HEK293 (cell line): Measurements from ENCODE around the gene DNAJC12.

Experiments used
- CTCF ChIA-PET: fragments of 350-600 bp; formaldehyde crosslinking; extraction: SDS; loops from one replicate; lab custom pipeline; 2021; ENCODE audit warnings: antibody characterized with exemption; lab: Yijun Ruan, JAX
- POLR2A ChIA-PET: fragments of 300-600 bp; formaldehyde crosslinking; extraction: SDS; loops from one replicate; lab custom pipeline; 2020; ENCODE audit warnings: antibody characterized with exemption, inconsistent platforms; lab: Yijun Ruan, JAX
- H3K27ac ChIP-seq: fragments of 200-500 bp; sonication (Bioruptor generic); 2 replicates; pipeline ENCODE4 v1.5.1; 2014; ENCODE audit warnings: low read depth, low read length, control low read depth, inconsistent platforms; ENCODE audit errors: extremely low read depth
- H3K36me3 ChIP-seq, 2 experiments: fragments of 200-500 bp in 1 of 2; sonication (Bioruptor generic) in 1 of 2; 1 replicate in 1 of 2; 2 replicates in 1 of 2; pipeline ENCODE4 v1.5.1; 2014 to 2017; ENCODE audit warnings: inconsistent platforms in 2 of 2, low read length in 2 of 2; ENCODE audit not compliant: control insufficient read depth in 2 of 2, insufficient read depth in 1 of 2
- H3K4me1 ChIP-seq: fragments of 200-500 bp; sonication (Bioruptor generic); 2 replicates; pipeline ENCODE4 v1.5.1; 2014; ENCODE audit warnings: mild to moderate bottlenecking, low read length, inconsistent platforms; ENCODE audit not compliant: control insufficient read depth, insufficient read depth
- H3K4me3 ChIP-seq: 2 replicates; pipeline ENCODE4 v1.5.1; 2011; ENCODE audit warnings: low read depth, mild to moderate bottlenecking, control low read depth, low read length, moderate library complexity
- H3K9me3 ChIP-seq: fragments of 200-500 bp; sonication (Bioruptor generic); 2 replicates; pipeline ENCODE4 v1.5.1; 2014; ENCODE audit warnings: low read depth, low read length, inconsistent platforms; ENCODE audit not compliant: control insufficient read depth, insufficient read depth
- HOXD13 ChIP-seq: sonication (generic); formaldehyde crosslinking; IDR thresholded peaks from 2 replicates; pipeline ENCODE4 v1.8.0; 2022; ENCODE audit warnings: missing genetic modification reagents, borderline replicate concordance
- RBAK ChIP-seq: fragments of 450-650 bp; formaldehyde crosslinking; IDR thresholded peaks from 2 replicates; pipeline ENCODE4 v1.5.1; 2016; ENCODE audit warnings: missing biosample characterization, missing genetic modification characterization
- SALL2 ChIP-seq: fragments of 450-650 bp; formaldehyde crosslinking; IDR thresholded peaks from 2 replicates; pipeline ENCODE4 v1.5.0; 2017; ENCODE audit warnings: missing biosample characterization, mild to moderate bottlenecking, missing genetic modification characterization, borderline replicate concordance
- SETDB1 ChIP-seq: IDR thresholded peaks from one replicate; pipeline ENCODE4 v1.6.1; 2017; ENCODE audit warnings: mild to moderate bottlenecking, low read length, moderate library complexity, mixed read lengths; ENCODE audit not compliant: insufficient read length
- SP3 ChIP-seq: fragments of 450-650 bp; formaldehyde crosslinking; IDR thresholded peaks from 2 replicates; pipeline ENCODE4 v1.5.1; 2016; ENCODE audit warnings: missing biosample characterization, missing genetic modification characterization
- ZBTB11 ChIP-seq: fragments of 450-650 bp; formaldehyde crosslinking; conservative IDR thresholded peaks from 2 replicates; pipeline ENCODE4 v1.5.1; 2016; ENCODE audit warnings: low read depth, missing biosample characterization, missing genetic modification characterization
- ZBTB7A ChIP-seq: fragments of 450-650 bp; formaldehyde crosslinking; IDR thresholded peaks from 2 replicates; pipeline ENCODE4 v1.5.1; 2016; ENCODE audit warnings: low read depth, missing biosample characterization, missing genetic modification characterization
- ZFP3 ChIP-seq: fragments of 450-650 bp; formaldehyde crosslinking; IDR thresholded peaks from 2 replicates; pipeline ENCODE4 v1.5.1; 2016; ENCODE audit warnings: low read depth, missing biosample characterization, missing genetic modification characterization
- ZNF221 ChIP-seq: fragments of 450-650 bp; formaldehyde crosslinking; IDR thresholded peaks from 2 replicates; pipeline ENCODE4 v1.5.1; 2017; ENCODE audit warnings: missing biosample characterization, missing genetic modification characterization, borderline replicate concordance
- ZNF239 ChIP-seq: fragments of 450-650 bp; formaldehyde crosslinking; IDR thresholded peaks from 2 replicates; pipeline ENCODE4 v1.5.1; 2016; ENCODE audit warnings: missing biosample characterization, missing genetic modification characterization
- ZNF266 ChIP-seq: fragments of 450-650 bp; formaldehyde crosslinking; IDR thresholded peaks from 2 replicates; pipeline ENCODE4 v1.5.1; 2016; ENCODE audit warnings: missing biosample characterization, missing genetic modification characterization, low read depth
- ZNF292 ChIP-seq: fragments of 450-650 bp; formaldehyde crosslinking; IDR thresholded peaks from 2 replicates; pipeline ENCODE4 v1.5.1; 2016; ENCODE audit warnings: low read depth, missing biosample characterization, missing genetic modification characterization, borderline replicate concordance
- ZNF37A ChIP-seq: fragments of 450-650 bp; IDR thresholded peaks from 2 replicates; pipeline ENCODE4 v1.5.1; 2018; ENCODE audit warnings: missing biosample characterization, missing genetic modification characterization
- ZNF416 ChIP-seq: fragments of 450-650 bp; formaldehyde crosslinking; IDR thresholded peaks from 2 replicates; pipeline ENCODE4 v1.5.1; 2016; ENCODE audit warnings: missing biosample characterization, missing genetic modification characterization
- ZNF423 ChIP-seq: fragments of 450-650 bp; formaldehyde crosslinking; IDR thresholded peaks from 2 replicates; pipeline ENCODE4 v1.5.1; 2016; ENCODE audit warnings: missing biosample characterization, missing genetic modification characterization
- ZNF488 ChIP-seq: fragments of 450-650 bp; formaldehyde crosslinking; IDR thresholded peaks from 2 replicates; pipeline ENCODE4 v1.5.1; 2016; ENCODE audit warnings: missing biosample characterization, missing genetic modification characterization
- ZNF510 ChIP-seq: fragments of 450-650 bp; formaldehyde crosslinking; IDR thresholded peaks from 2 replicates; pipeline ENCODE4 v1.5.1; 2018; ENCODE audit warnings: mild to moderate bottlenecking, missing genetic modification characterization, missing biosample characterization; ENCODE audit not compliant: insufficient replicate concordance
- ZNF548 ChIP-seq: fragments of 450-650 bp; formaldehyde crosslinking; IDR thresholded peaks from 2 replicates; pipeline ENCODE4 v1.5.1; 2016; ENCODE audit warnings: missing biosample characterization, missing genetic modification characterization
- ZNF560 ChIP-seq: fragments of 450-650 bp; formaldehyde crosslinking; IDR thresholded peaks from 2 replicates; pipeline ENCODE4 v1.5.1; 2017; ENCODE audit warnings: missing biosample characterization, missing genetic modification characterization, borderline replicate concordance
- ZNF677 ChIP-seq: fragments of 450-650 bp; IDR thresholded peaks from 2 replicates; pipeline ENCODE4 v1.5.0; 2018; ENCODE audit warnings: missing biosample characterization, mild to moderate bottlenecking, missing genetic modification characterization, moderate library complexity
- ZSCAN16 ChIP-seq: fragments of 450-650 bp; formaldehyde crosslinking; IDR thresholded peaks from 2 replicates; pipeline ENCODE4 v1.5.1; 2016; ENCODE audit warnings: missing biosample characterization, missing genetic modification characterization
- TF ChIP-seq, protein P1 (sequence below): fragments of 450-650 bp; formaldehyde crosslinking; IDR thresholded peaks from 2 replicates; pipeline ENCODE4 v1.5.1; 2016; ENCODE audit warnings: missing biosample characterization, missing genetic modification characterization
- TF ChIP-seq, protein P2 (sequence below): fragments of 450-650 bp; formaldehyde crosslinking; IDR thresholded peaks from 2 replicates; pipeline ENCODE4; 2016; ENCODE audit warnings: missing biosample characterization, missing genetic modification characterization

Gene DNAJC12

DNA sequence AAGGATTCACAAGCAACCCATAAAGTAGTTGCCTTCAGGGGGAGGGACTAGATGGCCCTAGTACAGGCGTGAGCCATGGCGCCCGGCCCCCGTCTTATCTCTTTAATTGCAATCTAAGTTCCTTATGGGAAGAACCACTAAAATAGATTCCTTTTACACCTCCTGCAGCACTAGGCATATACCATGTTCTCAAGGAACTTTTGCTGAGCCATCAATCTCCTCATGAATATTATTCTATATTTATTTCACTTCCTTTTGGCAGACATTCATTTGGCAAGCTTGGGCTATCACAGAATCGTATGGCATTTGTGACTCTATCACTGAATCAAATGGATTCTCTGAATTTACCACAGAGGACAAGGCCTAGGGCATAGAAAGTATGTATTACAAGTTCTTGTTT is 14.8 kb upstream of the DNAJC12 start:
- no peaks in the 10 kb centered on the region for H3K36me3 ChIP-seq
- H3K9me3 ChIP-seq = no peaks in the 10 kb centered on the region
- CTCF ChIA-PET = interaction anchor here (0.6 to 0.9 kb wide), 2 partner anchors 64 to 214 kb away, joined by 3 to 4 read pairs; no protein-coding TSS in a partner anchor
- POLR2A ChIA-PET = no interaction called here
- no peak overlapping the region for H3K27ac ChIP-seq
- no peak for TF ChIP-seq ZNF221 (tag by site-specific recombination)
- no peak for TF ChIP-seq ZNF510 (tag by site-specific recombination)
- TF ChIP-seq ZNF488 = no peak
- no peak overlapping the region for H3K4me3 ChIP-seq
- H3K4me1 ChIP-seq = no peaks in the 10 kb centered on the region

DNA sequence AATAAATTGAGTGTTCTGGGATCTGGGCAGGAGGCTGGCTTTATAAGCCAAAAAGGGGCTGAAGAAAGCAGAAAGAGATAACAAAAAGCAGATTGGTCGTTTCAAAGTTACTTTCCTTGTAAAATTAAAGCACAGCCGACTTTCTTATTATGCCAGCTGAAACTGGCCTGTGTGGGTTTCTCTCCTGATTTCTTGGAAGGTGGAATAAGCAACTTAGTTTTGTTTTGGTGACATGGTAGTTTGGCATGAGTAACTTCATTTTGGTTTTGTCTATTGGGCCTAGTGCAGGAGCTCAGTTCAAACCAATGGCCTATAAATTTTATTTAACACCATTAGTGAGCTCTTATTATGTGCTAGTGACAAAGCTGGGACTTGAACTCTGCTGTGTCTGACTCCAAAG is 13.2 kb upstream of the DNAJC12 start:
- H3K9me3 ChIP-seq = no peaks in the 10 kb centered on the region
- H3K4me3 ChIP-seq = no peak overlapping the region
- no peaks in the 10 kb centered on the region for H3K36me3 ChIP-seq
- no peaks in the 10 kb centered on the region for H3K4me1 ChIP-seq
- ChIA-PET POLR2A (no interaction called here), CTCF (interaction anchor here (0.6 to 1.0 kb wide), 3 partner anchors 34 to 215 kb away, joined by 3 to 4 read pairs (median 3); no protein-coding TSS in a partner anchor)
- H3K27ac ChIP-seq = no peak overlapping the region
- no peak for TF ChIP-seq ZBTB7A (tag by site-specific recombination)
- TF ChIP-seq ZBTB11 (tag by site-specific recombination) = no peak
- TF ChIP-seq ZNF416 = no peak
- no peak for TF ChIP-seq SP3 (tag by site-specific recombination)
- TF ChIP-seq SALL2 (tag by site-specific recombination) = no peak
- no peak for TF ChIP-seq ZNF292 (tag by site-specific recombination)
- TF ChIP-seq, protein P1, sequence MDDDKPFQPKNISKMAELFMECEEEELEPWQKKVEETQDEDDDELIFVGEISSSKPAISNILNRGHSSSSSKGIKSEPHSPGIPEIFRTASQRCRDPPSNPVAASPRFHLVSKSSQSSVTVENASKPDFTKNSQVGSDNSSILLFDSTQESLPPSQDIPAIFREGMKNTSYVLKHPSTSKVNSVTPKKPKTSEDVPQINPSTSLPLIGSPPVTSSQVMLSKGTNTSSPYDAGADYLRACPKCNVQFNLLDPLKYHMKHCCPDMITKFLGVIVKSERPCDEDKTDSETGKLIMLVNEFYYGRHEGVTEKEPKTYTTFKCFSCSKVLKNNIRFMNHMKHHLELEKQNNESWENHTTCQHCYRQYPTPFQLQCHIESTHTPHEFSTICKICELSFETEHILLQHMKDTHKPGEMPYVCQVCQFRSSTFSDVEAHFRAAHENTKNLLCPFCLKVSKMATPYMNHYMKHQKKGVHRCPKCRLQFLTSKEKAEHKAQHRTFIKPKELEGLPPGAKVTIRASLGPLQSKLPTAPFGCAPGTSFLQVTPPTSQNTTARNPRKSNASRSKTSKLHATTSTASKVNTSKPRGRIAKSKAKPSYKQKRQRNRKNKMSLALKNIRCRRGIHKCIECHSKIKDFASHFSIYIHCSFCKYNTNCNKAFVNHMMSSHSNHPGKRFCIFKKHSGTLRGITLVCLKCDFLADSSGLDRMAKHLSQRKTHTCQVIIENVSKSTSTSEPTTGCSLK (tag by site-specific recombination) = no peak
- TF ChIP-seq ZNF423 = no peak
- no peak for TF ChIP-seq SETDB1
- no peak for TF ChIP-seq ZSCAN16 (tag by site-specific recombination)
- TF ChIP-seq ZNF677 (tag by site-specific recombination) = no peak
- no peak for TF ChIP-seq ZNF266
- TF ChIP-seq ZNF239 (tag by site-specific recombination) = no peak
- TF ChIP-seq HOXD13 (CRISPR knock-in tag) = no peak
- no peak for TF ChIP-seq ZNF560 (tag by site-specific recombination)
- no peak for TF ChIP-seq ZNF37A
- TF ChIP-seq, protein P2, sequence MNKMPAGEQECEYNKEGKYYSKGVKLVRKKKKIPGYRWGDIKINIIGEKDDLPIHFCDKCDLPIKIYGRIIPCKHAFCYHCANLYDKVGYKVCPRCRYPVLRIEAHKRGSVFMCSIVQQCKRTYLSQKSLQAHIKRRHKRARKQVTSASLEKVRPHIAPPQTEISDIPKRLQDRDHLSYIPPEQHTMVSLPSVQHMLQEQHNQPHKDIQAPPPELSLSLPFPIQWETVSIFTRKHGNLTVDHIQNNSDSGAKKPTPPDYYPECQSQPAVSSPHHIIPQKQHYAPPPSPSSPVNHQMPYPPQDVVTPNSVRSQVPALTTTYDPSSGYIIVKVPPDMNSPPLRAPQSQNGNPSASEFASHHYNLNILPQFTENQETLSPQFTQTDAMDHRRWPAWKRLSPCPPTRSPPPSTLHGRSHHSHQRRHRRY (tag by site-specific recombination) = no peak
- TF ChIP-seq RBAK (tag by site-specific recombination) = no peak
- TF ChIP-seq ZNF548 = no peak
- TF ChIP-seq ZFP3 (tag by site-specific recombination) = no peak
